ENCODE measurements around the gene PM20D1.

Gene PM20D1

GRCh38 chr1:205851993-205852392 lies 2.1 kb upstream of the PM20D1 start:
- DNase-seq (ENCODE audit: low read depth in 1 of 2, low spot score in 1 of 2) = no peak
- H3K27ac ChIP-seq (replicated peaks) = no peak overlapping the region
- H3K4me3 ChIP-seq (replicated peaks; ENCODE audit: insufficient read depth, low read length) = no peak overlapping the region
- TF ChIP-seq SPI1 (IDR thresholded peaks at IDR 0.05; ENCODE audit: borderline replicate concordance, low read depth) = no peak
- TF ChIP-seq, protein P1, sequence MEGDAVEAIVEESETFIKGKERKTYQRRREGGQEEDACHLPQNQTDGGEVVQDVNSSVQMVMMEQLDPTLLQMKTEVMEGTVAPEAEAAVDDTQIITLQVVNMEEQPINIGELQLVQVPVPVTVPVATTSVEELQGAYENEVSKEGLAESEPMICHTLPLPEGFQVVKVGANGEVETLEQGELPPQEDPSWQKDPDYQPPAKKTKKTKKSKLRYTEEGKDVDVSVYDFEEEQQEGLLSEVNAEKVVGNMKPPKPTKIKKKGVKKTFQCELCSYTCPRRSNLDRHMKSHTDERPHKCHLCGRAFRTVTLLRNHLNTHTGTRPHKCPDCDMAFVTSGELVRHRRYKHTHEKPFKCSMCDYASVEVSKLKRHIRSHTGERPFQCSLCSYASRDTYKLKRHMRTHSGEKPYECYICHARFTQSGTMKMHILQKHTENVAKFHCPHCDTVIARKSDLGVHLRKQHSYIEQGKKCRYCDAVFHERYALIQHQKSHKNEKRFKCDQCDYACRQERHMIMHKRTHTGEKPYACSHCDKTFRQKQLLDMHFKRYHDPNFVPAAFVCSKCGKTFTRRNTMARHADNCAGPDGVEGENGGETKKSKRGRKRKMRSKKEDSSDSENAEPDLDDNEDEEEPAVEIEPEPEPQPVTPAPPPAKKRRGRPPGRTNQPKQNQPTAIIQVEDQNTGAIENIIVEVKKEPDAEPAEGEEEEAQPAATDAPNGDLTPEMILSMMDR (IDR thresholded peaks at IDR 0.05; ENCODE audit: insufficient read depth, low read length) = no peak
- no peaks in the 10 kb centered on the region for H3K27me3 ChIP-seq (ENCODE audit: insufficient read depth, poor library complexity, severe bottlenecking)

GRCh38 chr1:205843036-205843859 lies 6.7 kb downstream of the PM20D1 start:
- Histone ChIP-seq H3K27me3 (ENCODE audit: insufficient read depth, poor library complexity, severe bottlenecking) (no peaks in the 10 kb centered on the region), H3K4me3 (replicated peaks; ENCODE audit: insufficient read depth, low read length) (no peak overlapping the region), H3K27ac (replicated peaks) (no peak overlapping the region)
- TF ChIP-seq REST (IDR thresholded peaks at IDR 0.05; ENCODE audit: insufficient replicate concordance, low read depth) = no peak
- TF ChIP-seq SPI1 (IDR thresholded peaks at IDR 0.05; ENCODE audit: borderline replicate concordance, low read depth) = no peak
- TF ChIP-seq, protein P1 (IDR thresholded peaks at IDR 0.05; ENCODE audit: insufficient read depth, low read length) = no peak
- no peak for TF ChIP-seq GABPA (IDR thresholded peaks at IDR 0.05; ENCODE audit: low read depth)
- no peak for TF ChIP-seq POLR2AphosphoS5 (IDR thresholded peaks at IDR 0.05; ENCODE audit: low read depth)
- DNase-seq (ENCODE audit: low read depth in 1 of 2, low spot score in 1 of 2) = no peak

GRCh38 chr1:205842229-205842628 lies 7.7 kb downstream of the PM20D1 start:
- Histone ChIP-seq H3K4me3 (replicated peaks; ENCODE audit: insufficient read depth, low read length) (no peak overlapping the region), H3K27ac (replicated peaks) (no peak overlapping the region), H3K27me3 (ENCODE audit: insufficient read depth, poor library complexity, severe bottlenecking) (no peaks in the 10 kb centered on the region)
- no peak for DNase-seq (ENCODE audit: low read depth in 1 of 2, low spot score in 1 of 2)
- TF ChIP-seq REST (IDR thresholded peaks at IDR 0.05; ENCODE audit: insufficient replicate concordance, low read depth) = no peak
- no peak for TF ChIP-seq SPI1 (IDR thresholded peaks at IDR 0.05; ENCODE audit: borderline replicate concordance, low read depth)
- TF ChIP-seq GABPA (IDR thresholded peaks at IDR 0.05; ENCODE audit: low read depth) = no peak
- TF ChIP-seq, protein P1 (IDR thresholded peaks at IDR 0.05; ENCODE audit: insufficient read depth, low read length) = no peak
- TF ChIP-seq POLR2AphosphoS5 (IDR thresholded peaks at IDR 0.05; ENCODE audit: low read depth) = no peak

Data from HL-60 (cell line).